NCI-H2196 treated with DMSO at 0.1 percent for 48 hours (cell line): ENCODE results near the gene TRMT112.
A peak's percentile ranks its signal among the peaks of the same experiment; 100 is the strongest.

Source experiments
- DNase-seq: peaks from one replicate; lab custom pipeline; 2025; ENCODE audit not compliant: unreplicated experiment; lab: John Stamatoyannopoulos, UW

TRMT112 gene

GRCh38 chr11:64317325-64317960, at the start of gene TRMT112:
TRMT112 (minus strand) TSS chr11:64317559; CDS start chr11:64317526, 33 bp downstream.
- peak; percentile 98 for DNase-seq

GRCh38 chr11:64366751-64367150, 49.4 kb upstream of the TRMT112 start:
- DNase-seq = no peak

- no peak for DNase-seq
Observed at GRCh38 chr11:64364911-64365310, 47.6 kb upstream of the TRMT112 start.

GRCh38 chr11:64364435-64364834, 47.1 kb upstream of the TRMT112 start:
- no peak for DNase-seq

- DNase-seq = no peak
Observed at GRCh38 chr11:64362339-64362738, 45.0 kb upstream of the TRMT112 start.

- DNase-seq = no peak
Observed at GRCh38 chr11:64361659-64362058, 44.3 kb upstream of the TRMT112 start.

- DNase-seq = no peak
Observed at GRCh38 chr11:64360448-64360921, 43.1 kb upstream of the TRMT112 start.

- DNase-seq = no peak
Observed at GRCh38 chr11:64359712-64360445, 42.5 kb upstream of the TRMT112 start.

GRCh38 chr11:64358907-64359711, 41.8 kb upstream of the TRMT112 start, which contains the start of gene RPS6KA4:
RPS6KA4 (plus strand) TSS chr11:64359162; CDS start chr11:64359236, 74 bp downstream.
- no peak for DNase-seq

- DNase-seq = no peak
Observed at GRCh38 chr11:64358536-64358906, 41.2 kb upstream of the TRMT112 start.

GRCh38 chr11:64357904-64358535, 40.7 kb upstream of the TRMT112 start:
- no peak for DNase-seq

- no peak for DNase-seq
Observed at GRCh38 chr11:64357446-64357845, 40.1 kb upstream of the TRMT112 start.

- peak; percentile 19 for DNase-seq
Observed at GRCh38 chr11:64356498-64357411, 39.4 kb upstream of the TRMT112 start.

- peak; percentile 55 for DNase-seq
Observed at GRCh38 chr11:64355078-64355940, 38.0 kb upstream of the TRMT112 start.

- DNase-seq = no peak
Observed at GRCh38 chr11:64353715-64354506, 36.6 kb upstream of the TRMT112 start.

- DNase-seq = no peak
Observed at GRCh38 chr11:64352995-64353714, 35.8 kb upstream of the TRMT112 start.

GRCh38 chr11:64352099-64352994, 35.0 kb upstream of the TRMT112 start:
- no peak for DNase-seq
